Mononuclear cell (primary cell): ENCODE results near the gene ZNF214. TPM values are rescaled to one million over a fixed set of nuclear protein-coding genes. Genes with fewer than 3 reads are reported as not detected.

Source experiments
- H3K27me3 ChIP-seq: 2 replicates; pipeline ENCODE4 v1.6.0; 2011; ENCODE audit warnings: low read length, control low read depth; ENCODE audit not compliant: insufficient read depth
- H3K4me1 ChIP-seq: 2 replicates; pipeline ENCODE4 v1.5.1; 2011; ENCODE audit warnings: mild to moderate bottlenecking, low read length, control low read depth; ENCODE audit not compliant: insufficient read depth
- H3K4me3 ChIP-seq: 2 replicates; pipeline ENCODE4 v1.5.1; 2011; ENCODE audit warnings: mild to moderate bottlenecking, low read length, moderate library complexity
- H3K9me3 ChIP-seq: 2 replicates; pipeline ENCODE4 v1.5.1; 2011; ENCODE audit warnings: low read depth, mild to moderate bottlenecking, control low read depth, low read length
- total RNA-seq: library from RNA; depleted of rRNA; stranded (reverse); fragments of >200 nt; gene quantifications from one replicate; pipeline ENCODE4 v1.2.3, GENCODE V29; 2012

Gene ZNF214
- not detected for total RNA-seq

DNA sequence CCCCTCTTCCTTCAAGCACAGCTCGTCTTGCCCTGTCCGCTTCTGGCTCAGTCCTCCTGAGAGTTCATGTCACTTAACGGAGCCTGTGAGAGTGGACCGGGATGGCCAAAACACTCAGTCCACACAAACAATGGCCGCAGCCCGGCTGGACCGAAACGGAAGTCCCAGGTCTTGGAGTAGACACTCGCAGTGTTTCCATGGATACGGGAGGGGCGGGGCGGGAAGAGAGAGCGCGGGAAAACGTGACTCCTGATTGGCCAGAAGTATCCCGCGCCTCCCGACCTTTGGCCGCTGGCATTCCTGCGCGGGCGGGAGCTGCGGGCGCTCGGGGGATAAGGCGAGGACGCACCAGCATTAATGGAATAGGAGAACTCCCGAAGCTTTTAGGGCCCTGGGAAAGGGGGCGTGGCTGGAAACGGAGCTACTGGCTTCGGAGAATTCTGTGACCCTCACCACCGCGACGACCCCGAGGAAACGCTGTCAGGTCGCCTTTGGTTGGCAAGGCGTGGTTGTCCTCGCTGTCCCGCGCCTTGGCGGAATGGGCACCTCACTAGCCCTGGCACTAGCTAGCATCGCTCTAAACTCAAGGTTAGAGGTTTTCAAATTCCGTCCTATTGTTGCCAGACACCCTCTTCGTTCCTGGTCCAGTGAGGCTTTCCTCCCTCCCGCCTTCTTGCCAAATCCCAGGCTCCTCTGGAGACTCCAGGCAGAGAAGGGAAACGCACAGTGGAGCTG lies at the start of gene ZNF214, which contains the start of gene NLRP14:
ZNF214 (minus strand) TSS at position 164 of the 735 bp plus-strand sequence. CDS start 17,511 bp downstream, outside the sequence.
NLRP14 (plus strand) TSS at position 297 of the 735 bp plus-strand sequence. CDS start 18,108 bp downstream, outside the sequence.
- Histone ChIP-seq H3K4me1 (peaks cover 8% of the 10 kb centered on the region), H3K4me3 (peak within 1 kb of the TSS; percentile 6), H3K9me3 (no peaks in the 10 kb centered on the region), H3K27me3 (peaks cover 40% of the 10 kb centered on the region)

- Histone ChIP-seq H3K9me3 (no peaks in the 10 kb centered on the region), H3K4me3 (no peak overlapping the region), H3K4me1 (no peaks in the 10 kb centered on the region), H3K27me3 (no peaks in the 10 kb centered on the region)
Measured at GRCh38 chr11:7062534-7062933, 42.4 kb upstream of the ZNF214 start.

GRCh38 chr11:7060868-7061267 lies 40.7 kb upstream of the ZNF214 start:
- Histone ChIP-seq H3K4me1 (no peaks in the 10 kb centered on the region), H3K9me3 (no peaks in the 10 kb centered on the region), H3K4me3 (no peak overlapping the region), H3K27me3 (no peaks in the 10 kb centered on the region)

GRCh38 chr11:7057641-7058040 lies 37.5 kb upstream of the ZNF214 start:
- H3K9me3 ChIP-seq, result no peaks in the 10 kb centered on the region
- no peaks in the 10 kb centered on the region for H3K4me1 ChIP-seq
- H3K4me3 ChIP-seq, result no peak overlapping the region

GRCh38 chr11:7056828-7057513 lies 36.8 kb upstream of the ZNF214 start:
- Histone ChIP-seq H3K9me3 (no peaks in the 10 kb centered on the region), H3K4me1 (no peaks in the 10 kb centered on the region), H3K4me3 (no peak overlapping the region)

More at GRCh38 chr11:7057641-7058040, 37.5 kb upstream of the ZNF214 start:
- no peaks in the 10 kb centered on the region for H3K27me3 ChIP-seq

DNA sequence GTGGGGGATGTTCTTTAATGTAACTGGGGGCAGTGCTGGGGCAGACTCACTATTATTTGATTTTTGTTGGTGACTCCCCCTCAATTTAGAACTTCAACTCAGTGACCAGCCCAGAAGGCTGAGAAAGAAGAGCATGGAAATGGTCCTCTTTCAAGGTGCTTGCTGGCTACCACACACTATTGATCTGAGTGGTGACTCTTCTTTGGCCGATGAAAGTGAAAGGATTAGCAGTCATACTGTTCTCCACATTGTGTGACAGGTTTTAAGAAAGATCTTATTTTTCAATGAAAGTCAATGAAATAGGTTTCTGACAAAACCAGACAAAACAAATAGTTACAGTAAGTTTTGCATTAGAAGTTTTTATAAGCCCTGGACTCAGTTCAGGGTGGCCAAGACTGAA lies 30.0 kb upstream of the ZNF214 start:
- Histone ChIP-seq H3K4me3 (no peak overlapping the region), H3K27me3 (no peaks in the 10 kb centered on the region), H3K4me1 (no peaks in the 10 kb centered on the region), H3K9me3 (no peaks in the 10 kb centered on the region)

More at GRCh38 chr11:7056828-7057513, 36.8 kb upstream of the ZNF214 start:
- no peaks in the 10 kb centered on the region for H3K27me3 ChIP-seq

DNA sequence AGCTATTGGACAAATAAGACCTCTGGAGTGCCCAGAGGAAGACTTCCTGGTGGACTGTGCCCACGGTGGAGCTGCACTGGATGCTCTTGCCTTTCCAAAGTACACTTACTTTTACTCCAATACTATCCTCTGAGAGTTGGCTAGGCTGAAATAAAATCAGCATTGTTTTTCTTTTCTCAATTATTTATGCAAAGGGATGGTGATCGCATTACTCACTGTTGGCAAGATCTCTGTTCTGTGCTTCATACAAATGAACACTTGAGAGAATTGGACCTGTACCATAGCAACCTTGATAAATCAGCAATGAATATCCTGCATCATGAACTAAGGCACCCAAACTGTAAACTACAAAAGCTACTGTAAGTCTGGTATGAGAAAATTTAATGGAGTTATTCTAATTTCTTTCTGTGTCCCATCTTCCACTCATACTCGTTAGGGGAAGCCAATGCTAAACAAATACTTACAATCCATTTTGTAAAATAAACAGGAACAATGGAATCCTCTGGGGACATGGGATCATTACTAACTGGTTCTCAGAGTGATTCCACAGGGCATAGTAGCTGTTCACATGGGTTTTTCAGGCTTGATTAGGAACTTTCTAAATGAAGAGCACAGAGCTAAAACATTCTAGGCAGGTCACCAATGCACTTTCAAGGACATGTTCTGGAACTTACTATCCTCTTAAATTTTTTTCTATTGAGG lies 26.5 kb upstream of the ZNF214 start:
- Histone ChIP-seq H3K9me3 (no peaks in the 10 kb centered on the region), H3K27me3 (no peaks in the 10 kb centered on the region), H3K4me3 (no peak overlapping the region), H3K4me1 (no peaks in the 10 kb centered on the region)

DNA sequence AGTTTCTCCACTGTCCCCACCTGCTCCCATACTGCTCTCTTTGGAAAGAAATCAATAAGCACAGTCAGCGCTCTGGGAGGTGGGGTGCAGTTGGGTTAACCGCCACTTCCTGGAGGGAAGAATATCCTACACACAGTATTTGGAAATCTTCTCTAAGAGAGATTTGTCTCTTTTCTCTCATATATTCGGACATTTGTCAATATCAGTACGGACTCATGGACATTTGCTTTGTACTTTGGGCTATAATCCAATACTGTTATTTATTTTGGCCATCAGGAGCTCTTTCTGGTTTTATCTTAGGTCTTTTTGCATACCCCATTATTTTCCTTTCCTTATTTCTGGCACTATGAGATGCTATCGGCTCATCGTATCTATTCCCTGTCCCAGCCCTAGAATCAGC lies 13.9 kb upstream of the ZNF214 start:
- no peaks in the 10 kb centered on the region for H3K27me3 ChIP-seq
- no peaks in the 10 kb centered on the region for H3K9me3 ChIP-seq
- H3K4me3 ChIP-seq, result no peak overlapping the region
- H3K4me1 ChIP-seq, result no peaks in the 10 kb centered on the region

GRCh38 chr11:7032692-7033091 lies 12.5 kb upstream of the ZNF214 start:
- Histone ChIP-seq H3K4me1 (no peaks in the 10 kb centered on the region), H3K27me3 (no peaks in the 10 kb centered on the region), H3K9me3 (no peaks in the 10 kb centered on the region)

DNA sequence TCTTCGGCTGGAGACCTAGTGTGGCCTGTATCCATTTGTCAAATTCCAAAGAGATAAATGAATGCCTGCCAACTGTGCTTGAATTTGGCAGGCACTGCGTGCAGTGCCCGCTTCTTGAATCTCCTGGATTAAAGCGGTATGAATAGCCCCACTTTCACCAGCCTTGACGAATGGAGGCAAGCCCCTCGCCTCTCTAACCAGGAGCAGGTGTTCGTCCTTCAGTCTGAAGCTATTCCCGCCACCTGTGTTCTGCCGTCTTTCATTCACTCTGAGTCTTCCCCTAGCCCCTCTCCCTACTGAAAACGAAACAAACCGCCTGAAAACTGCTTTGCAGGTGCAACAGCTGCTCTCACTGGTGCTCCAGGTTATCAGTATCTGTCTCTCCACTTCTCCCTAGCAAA lies 11.3 kb upstream of the ZNF214 start:
- Histone ChIP-seq H3K27me3 (no peaks in the 10 kb centered on the region), H3K4me3 (no peak overlapping the region), H3K4me1 (no peaks in the 10 kb centered on the region), H3K9me3 (no peaks in the 10 kb centered on the region)

More at GRCh38 chr11:7032692-7033091, 12.5 kb upstream of the ZNF214 start:
- H3K4me3 ChIP-seq, result no peak overlapping the region

GRCh38 chr11:7030836-7031235 lies 10.7 kb upstream of the ZNF214 start:
- Histone ChIP-seq H3K9me3 (no peaks in the 10 kb centered on the region), H3K4me3 (no peak overlapping the region), H3K4me1 (no peaks in the 10 kb centered on the region)

DNA sequence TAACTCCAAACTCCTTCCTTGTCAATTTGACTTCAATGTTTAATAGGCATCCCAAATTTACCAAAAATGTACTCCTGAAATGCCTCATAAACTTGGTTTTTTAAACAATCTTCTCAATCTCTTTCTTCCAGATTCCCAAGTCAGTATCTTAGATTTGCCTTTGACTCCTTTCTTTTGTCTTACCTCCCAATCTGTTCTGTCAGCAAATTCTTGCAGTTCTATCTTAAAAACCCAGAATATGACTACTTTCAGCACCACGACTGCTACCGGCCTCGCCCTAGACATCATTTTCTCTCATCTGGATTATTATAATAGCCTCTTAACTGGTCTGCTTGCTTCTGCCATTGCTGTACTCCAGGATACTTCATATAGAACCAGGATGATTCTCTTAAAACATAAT lies 8.0 kb upstream of the ZNF214 start:
- Histone ChIP-seq H3K4me1 (no peaks in the 10 kb centered on the region), H3K4me3 (no peak overlapping the region), H3K27me3 (peaks cover 9% of the 10 kb centered on the region), H3K9me3 (no peaks in the 10 kb centered on the region)

More at GRCh38 chr11:7030836-7031235, 10.7 kb upstream of the ZNF214 start:
- no peaks in the 10 kb centered on the region for H3K27me3 ChIP-seq

GRCh38 chr11:7021318-7021717 lies 1.2 kb upstream of the ZNF214 start:
- no peaks in the 10 kb centered on the region for H3K9me3 ChIP-seq
- no peak overlapping the region for H3K4me3 ChIP-seq
- H3K27me3 ChIP-seq, result peaks cover 40% of the 10 kb centered on the region
- H3K4me1 ChIP-seq, result peaks cover 8% of the 10 kb centered on the region

- Histone ChIP-seq H3K27me3 (peaks cover 40% of the 10 kb centered on the region), H3K4me1 (peaks cover 8% of the 10 kb centered on the region), H3K9me3 (no peaks in the 10 kb centered on the region), H3K4me3 (peak overlapping the region; percentile 6)
Measured at GRCh38 chr11:7019500-7020182, 505 bp downstream of the ZNF214 start.
